Raji (cell line): ENCODE data around the gene PDIA4.

Experiments
- POLR2A ChIP-seq: IDR thresholded peaks from 2 replicates; pipeline ENCODE4 v1.6.1; 2011; ENCODE audit warnings: low read depth, low read length, control low read depth; ENCODE audit not compliant: insufficient read depth

The PDIA4 gene

GRCh38 chr7:148987751-148988512 is 40.4 kb downstream of the PDIA4 start:
- TF ChIP-seq POLR2A, result no peak

- peak; percentile 81 for TF ChIP-seq POLR2A
These were observed 41.1 kb downstream of the PDIA4 start for GRCh38 chr7:148987010-148987750.

- no peak for TF ChIP-seq POLR2A
These were observed 41.6 kb downstream of the PDIA4 start for GRCh38 chr7:148986742-148987009.

GRCh38 chr7:148983200-148984146 is 44.8 kb downstream of the PDIA4 start:
- peak; percentile 29; the same call in 1 of the 2 replicates for TF ChIP-seq POLR2A

GRCh38 chr7:148982654-148983199 is 45.6 kb downstream of the PDIA4 start:
- no peak for TF ChIP-seq POLR2A

- no peak for TF ChIP-seq POLR2A
These were observed 48.5 kb downstream of the PDIA4 start for GRCh38 chr7:148979827-148980226.

GRCh38 chr7:148978091-148978490 is 50.2 kb downstream of the PDIA4 start:
- TF ChIP-seq POLR2A, result no peak

GRCh38 chr7:148975896-148976295 is 52.4 kb downstream of the PDIA4 start:
- no peak for TF ChIP-seq POLR2A

GRCh38 chr7:148973256-148973655 is 55.0 kb downstream of the PDIA4 start:
- TF ChIP-seq POLR2A, result no peak

- no peak for TF ChIP-seq POLR2A
These were observed 55.9 kb downstream of the PDIA4 start for GRCh38 chr7:148972375-148972774.

- no peak for TF ChIP-seq POLR2A
These were observed 60.7 kb downstream of the PDIA4 start for GRCh38 chr7:148967602-148968001.

- no peak for TF ChIP-seq POLR2A
These were observed 61.3 kb downstream of the PDIA4 start for GRCh38 chr7:148967032-148967372.

- no peak for TF ChIP-seq POLR2A
These were observed 63.6 kb downstream of the PDIA4 start for GRCh38 chr7:148964483-148965267.
